Mucosa of rectum (tissue), 2 donors: ENCODE results near the gene CYP4F22.
"Not testable (repeated sequence)": the region's sequence is repeated elsewhere in the genome, so short reads cannot be mapped to it uniquely, and the experiment has no call there.

Experiments
- H3K27ac ChIP-seq, 2 donors: one replicate each; pipeline ENCODE4 v1.7.0; 2013; ENCODE audit warnings: inconsistent platforms in 2 of 2, low read depth in 2 of 2, low read length in 2 of 2
- H3K27me3 ChIP-seq, 2 donors: one replicate each; pipeline ENCODE4 v1.7.0; 2013; ENCODE audit warnings: low read length in 2 of 2; ENCODE audit not compliant: control insufficient read depth in 2 of 2, insufficient read depth in 2 of 2
- H3K36me3 ChIP-seq, 2 donors: one replicate each; pipeline ENCODE4 v1.7.0; 2013; ENCODE audit warnings: low read length in 2 of 2; ENCODE audit not compliant: control insufficient read depth in 2 of 2, insufficient read depth in 2 of 2
- H3K4me1 ChIP-seq, 2 donors: one replicate each; pipeline ENCODE4 v1.7.0; 2013; ENCODE audit warnings: low read length in 2 of 2, mild to moderate bottlenecking in 1 of 2; ENCODE audit not compliant: control insufficient read depth in 2 of 2, insufficient read depth in 2 of 2
- H3K4me3 ChIP-seq, 2 donors: one replicate each; pipeline ENCODE4 v1.7.0; 2013; ENCODE audit warnings: low read length in 2 of 2
- H3K9ac ChIP-seq, 2 donors: one replicate each; pipeline ENCODE4 v1.7.0; 2013; ENCODE audit warnings: low read length in 2 of 2, low read depth in 1 of 2, mild to moderate bottlenecking in 1 of 2
- H3K9me3 ChIP-seq, 2 donors: one replicate each; pipeline ENCODE4 v1.7.0; 2013; ENCODE audit warnings: low read length in 2 of 2; ENCODE audit not compliant: control insufficient read depth in 2 of 2
- donor health status: healthy.
- donor health status: Normal muscosa, but diverticular disease.

CYP4F22 gene

DNA sequence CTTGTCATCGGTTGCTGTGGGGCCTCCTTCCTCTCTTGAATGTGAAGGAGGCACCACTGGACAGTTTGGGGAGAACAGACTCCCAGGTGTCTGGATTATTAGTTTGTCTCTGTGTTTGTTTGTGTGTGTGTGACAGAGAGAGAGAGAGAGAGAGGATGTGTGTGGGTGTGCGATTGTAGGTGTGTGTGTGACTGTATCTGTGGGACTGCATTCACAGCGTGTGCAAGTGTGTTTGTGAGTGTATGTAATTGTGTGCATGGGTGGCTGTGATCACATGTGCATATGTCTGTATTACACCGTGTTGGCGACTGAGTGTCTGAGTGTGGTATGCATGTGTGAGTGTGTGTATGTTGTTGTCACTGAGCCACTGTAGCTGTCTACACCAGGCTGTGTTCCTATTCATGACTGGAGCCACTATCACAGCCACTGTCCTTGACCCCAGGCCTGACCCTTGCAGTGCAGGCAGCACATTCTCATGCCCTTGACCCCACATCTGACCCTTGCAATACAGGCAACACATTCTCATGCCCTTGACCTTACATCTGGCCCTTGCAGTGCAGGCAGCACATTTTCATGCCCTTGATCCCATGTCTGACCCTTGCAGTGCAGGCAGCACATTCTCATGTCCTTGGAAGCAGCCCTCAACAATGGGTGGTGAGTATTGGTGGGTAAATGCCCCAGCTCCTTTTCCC, 81.6 kb downstream of the CYP4F22 start:
- no peaks in the 10 kb centered on the region for H3K9me3 ChIP-seq
- no peaks in the 10 kb centered on the region for H3K4me1 ChIP-seq
- no peak overlapping the region for H3K9ac ChIP-seq
- H3K27ac ChIP-seq: no peak overlapping the region
- H3K36me3 ChIP-seq: no peaks in the 10 kb centered on the region
- H3K27me3 ChIP-seq: peaks cover 0 to 2% of the 10 kb centered on the region in 2 donors
- H3K4me3 ChIP-seq: no peak overlapping the region

- H3K27ac ChIP-seq: no peak overlapping the region
- no peaks in the 10 kb centered on the region for H3K4me1 ChIP-seq
- peaks cover 0 to 2% of the 10 kb centered on the region in 2 donors for H3K27me3 ChIP-seq
- H3K4me3 ChIP-seq: no peak overlapping the region
- no peaks in the 10 kb centered on the region for H3K9me3 ChIP-seq
- H3K9ac ChIP-seq: no peak overlapping the region
- no peaks in the 10 kb centered on the region for H3K36me3 ChIP-seq
These were observed 83.5 kb downstream of the CYP4F22 start for GRCh38 chr19:15591796-15592195.

GRCh38 chr19:15592506-15592905, 84.2 kb downstream of the CYP4F22 start:
- H3K36me3 ChIP-seq, H3K4me3 ChIP-seq, H3K9ac ChIP-seq, H3K27me3 ChIP-seq, H3K9me3 ChIP-seq, H3K4me1 ChIP-seq, H3K27ac ChIP-seq: not testable (repeated sequence)

DNA sequence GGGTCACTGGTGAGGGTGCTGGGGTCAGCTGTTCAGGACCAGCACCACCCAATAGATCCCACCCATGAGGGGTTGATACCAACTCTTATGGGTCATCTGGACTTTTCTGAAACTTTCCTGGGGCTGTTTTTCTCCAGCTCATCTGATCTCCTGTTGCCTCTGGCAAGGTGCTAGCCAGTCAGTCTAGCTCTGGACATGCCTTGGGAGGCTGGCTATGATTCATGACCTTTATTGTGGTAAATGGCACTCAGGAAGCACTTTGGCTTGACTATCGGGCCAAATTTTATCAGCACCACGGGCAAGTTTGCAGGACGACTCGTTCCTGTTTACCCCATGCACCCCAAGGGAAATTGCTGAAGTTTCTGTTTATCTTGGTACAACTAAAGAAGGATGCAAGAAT, 85.4 kb downstream of the CYP4F22 start:
- H3K36me3 ChIP-seq, H3K4me3 ChIP-seq, H3K4me1 ChIP-seq, H3K9me3 ChIP-seq, H3K27ac ChIP-seq, H3K9ac ChIP-seq, H3K27me3 ChIP-seq: not testable (repeated sequence)

- Histone ChIP-seq H3K27ac (no peak overlapping the region), H3K36me3 (no peaks in the 10 kb centered on the region), H3K27me3 (peaks cover 0 to 2% of the 10 kb centered on the region in 2 donors), H3K4me3 (no peak overlapping the region), H3K4me1 (no peaks in the 10 kb centered on the region), H3K9ac (no peak overlapping the region), H3K9me3 (no peaks in the 10 kb centered on the region)
These were observed 86.7 kb downstream of the CYP4F22 start for GRCh38 chr19:15595069-15595468.
